NCI-H82 treated with DMSO at 0.1 percent for 48 hours (cell line): ENCODE results near the gene TAAR1.
A peak's percentile ranks its signal among the peaks of the same experiment; 100 is the strongest.
"Not testable (repeated sequence)": the region's sequence is repeated elsewhere in the genome, so short reads cannot be mapped to it uniquely, and the experiment has no call there.

ENCODE experiments used
- DNase-seq: peaks from one replicate; lab custom pipeline; 2025; ENCODE audit not compliant: unreplicated experiment; lab: John Stamatoyannopoulos, UW

Gene TAAR1, protein sequence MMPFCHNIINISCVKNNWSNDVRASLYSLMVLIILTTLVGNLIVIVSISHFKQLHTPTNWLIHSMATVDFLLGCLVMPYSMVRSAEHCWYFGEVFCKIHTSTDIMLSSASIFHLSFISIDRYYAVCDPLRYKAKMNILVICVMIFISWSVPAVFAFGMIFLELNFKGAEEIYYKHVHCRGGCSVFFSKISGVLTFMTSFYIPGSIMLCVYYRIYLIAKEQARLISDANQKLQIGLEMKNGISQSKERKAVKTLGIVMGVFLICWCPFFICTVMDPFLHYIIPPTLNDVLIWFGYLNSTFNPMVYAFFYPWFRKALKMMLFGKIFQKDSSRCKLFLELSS

DNA sequence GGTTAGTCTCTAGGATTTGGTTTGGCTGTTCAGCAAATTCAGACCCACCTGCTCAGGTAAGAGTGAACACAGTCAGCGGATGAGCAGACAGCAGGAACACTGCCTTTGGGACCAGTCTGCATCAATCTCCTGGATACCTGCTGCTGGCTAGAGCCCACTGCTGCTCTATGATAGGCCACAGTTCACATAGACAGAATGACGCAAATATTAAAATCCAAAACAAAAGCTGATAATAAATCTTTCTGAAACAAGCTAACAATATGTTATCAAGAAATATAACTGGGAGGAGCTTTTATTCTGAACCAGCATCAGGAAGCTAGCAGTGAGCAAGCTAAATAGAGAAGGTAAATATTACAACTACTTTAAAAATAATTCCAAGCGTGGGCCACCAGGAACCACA lies at the start of gene TAAR1:
TSS of gene TAAR1 (minus strand) at position 101 of the 400 bp plus-strand sequence. CDS start 13,179 bp downstream, outside the sequence.
- no peak for DNase-seq

DNA sequence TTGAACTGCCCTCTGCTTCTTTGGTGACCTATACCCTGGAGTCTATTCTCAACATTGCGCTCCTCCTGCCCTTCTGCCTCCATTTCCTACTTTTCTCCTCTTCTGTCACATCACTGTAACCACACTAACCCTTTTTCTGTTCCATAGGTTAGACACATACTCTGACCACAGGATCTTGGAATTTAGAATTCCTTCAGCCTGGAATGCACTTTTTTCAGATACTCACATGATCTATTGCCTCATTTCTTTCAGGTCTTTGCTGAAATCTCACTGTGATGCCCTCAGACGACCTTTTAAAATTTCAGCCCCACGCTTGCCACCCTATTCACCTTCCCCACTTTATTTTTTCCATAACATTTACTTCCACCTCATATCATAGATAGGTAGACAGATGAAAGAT lies 49.8 kb upstream of the TAAR1 start:
- no peak for DNase-seq

DNA sequence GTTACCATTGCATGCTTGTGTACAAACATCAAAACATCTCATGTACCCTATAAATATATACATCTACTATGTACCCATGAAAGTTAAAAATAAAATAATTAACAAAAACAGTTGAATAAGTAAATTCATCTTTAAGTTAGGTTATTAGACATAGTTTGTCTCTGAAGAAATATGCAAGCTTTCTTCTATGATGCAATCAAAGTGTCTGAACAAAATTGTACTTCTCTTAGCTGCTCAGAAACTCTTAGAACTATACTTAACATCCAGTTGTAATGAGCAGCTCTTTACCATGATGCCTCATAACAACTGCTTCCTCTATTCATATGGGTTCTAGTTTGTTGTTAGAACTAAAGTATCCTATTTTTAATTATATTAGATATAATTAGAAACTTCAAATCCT lies 49.0 kb upstream of the TAAR1 start:
- no peak for DNase-seq

DNA sequence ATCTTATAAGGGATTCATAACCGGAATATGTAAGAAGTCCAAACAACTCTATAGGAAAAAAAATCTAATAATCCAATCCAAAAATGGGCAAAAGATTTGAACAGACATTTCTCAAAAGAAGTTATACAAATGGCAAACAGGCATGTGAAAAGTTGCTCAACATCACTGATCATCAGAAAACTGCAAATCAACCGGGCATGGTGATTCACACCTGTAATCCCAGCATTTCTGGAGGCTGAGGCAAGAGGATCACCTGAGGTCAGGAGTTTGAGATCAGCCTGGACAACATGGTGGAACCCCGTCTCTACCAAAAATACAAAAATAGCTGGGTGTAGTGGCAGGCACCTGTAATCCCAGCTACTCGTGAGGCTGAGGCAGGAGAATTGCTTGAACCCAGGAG lies 47.8 kb upstream of the TAAR1 start:
- not testable (repeated sequence) for DNase-seq

DNA sequence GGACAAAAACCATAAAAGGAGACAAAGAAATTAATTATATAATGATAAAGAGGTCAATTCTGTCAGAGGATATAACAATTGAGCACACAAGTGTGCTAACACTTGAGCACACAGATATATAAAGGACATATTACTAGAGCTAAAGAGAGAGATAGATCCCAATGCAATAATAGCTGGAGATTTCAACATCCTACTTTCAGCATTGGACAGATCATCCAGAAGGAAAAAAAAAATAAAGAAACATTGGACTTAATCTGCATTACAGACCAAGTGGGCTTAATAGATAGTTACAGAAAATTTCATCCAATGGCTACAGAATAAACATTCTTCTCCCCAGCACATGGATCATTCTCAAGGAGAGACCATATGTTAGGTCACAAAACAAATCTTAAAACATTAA lies 45.0 kb upstream of the TAAR1 start:
- no peak for DNase-seq

DNA sequence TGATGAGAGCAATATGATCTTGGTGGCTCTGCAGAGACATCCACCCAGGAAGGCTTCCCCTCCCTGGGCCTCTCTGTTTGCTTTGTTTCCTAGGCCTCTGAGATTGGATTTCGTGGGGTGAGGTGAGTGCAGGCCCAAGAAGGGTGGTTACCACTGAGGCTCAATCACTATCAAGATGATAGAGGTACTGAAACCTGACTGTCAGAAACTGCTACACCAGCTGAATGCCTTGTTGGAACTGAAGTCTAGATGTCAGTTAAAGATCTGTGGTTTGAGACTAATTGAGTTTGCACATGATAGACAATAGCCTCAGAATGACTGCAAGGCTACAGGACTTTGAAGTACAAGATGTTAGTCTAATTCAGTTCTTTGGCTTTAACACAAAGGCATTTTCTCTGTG lies 39.6 kb upstream of the TAAR1 start:
- DNase-seq = no peak

DNA sequence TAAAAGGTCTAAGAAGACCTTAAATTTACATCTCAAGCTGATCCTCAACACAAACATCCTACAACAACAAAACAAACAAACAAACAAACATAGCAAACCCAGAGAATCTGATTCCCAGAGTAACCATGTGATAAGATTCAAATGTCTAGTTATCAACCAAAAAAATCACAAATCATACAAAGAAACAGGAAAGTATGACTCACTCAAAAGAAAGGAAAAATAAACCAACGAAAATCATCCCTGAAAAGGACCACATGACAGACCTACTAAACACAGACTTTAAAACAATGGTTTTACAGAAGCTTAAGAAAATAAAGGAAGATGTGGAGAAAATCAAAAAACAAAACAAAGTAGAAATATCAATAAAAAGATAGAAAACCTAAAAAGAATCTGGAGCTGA lies 36.8 kb upstream of the TAAR1 start:
- DNase-seq = no peak

DNA sequence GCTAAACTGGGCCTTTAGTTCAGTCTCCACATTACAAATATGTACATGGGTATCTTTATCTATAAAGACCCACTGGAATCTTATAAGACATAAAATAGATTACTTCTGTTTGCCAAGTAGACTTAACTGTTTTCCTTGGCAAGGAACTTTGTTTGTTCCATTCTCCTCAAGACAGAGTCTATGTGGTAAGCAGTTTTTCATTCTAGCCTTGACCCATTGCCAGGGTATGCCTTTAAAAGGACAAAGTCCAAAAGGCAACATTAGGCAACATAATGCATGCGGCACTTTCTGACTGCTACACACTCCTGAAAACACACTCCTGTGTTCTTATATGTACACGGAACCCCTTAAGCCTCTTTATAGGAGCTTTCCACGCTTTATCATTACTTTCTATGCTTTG lies 34.5 kb upstream of the TAAR1 start:
- DNase-seq = no peak

DNA sequence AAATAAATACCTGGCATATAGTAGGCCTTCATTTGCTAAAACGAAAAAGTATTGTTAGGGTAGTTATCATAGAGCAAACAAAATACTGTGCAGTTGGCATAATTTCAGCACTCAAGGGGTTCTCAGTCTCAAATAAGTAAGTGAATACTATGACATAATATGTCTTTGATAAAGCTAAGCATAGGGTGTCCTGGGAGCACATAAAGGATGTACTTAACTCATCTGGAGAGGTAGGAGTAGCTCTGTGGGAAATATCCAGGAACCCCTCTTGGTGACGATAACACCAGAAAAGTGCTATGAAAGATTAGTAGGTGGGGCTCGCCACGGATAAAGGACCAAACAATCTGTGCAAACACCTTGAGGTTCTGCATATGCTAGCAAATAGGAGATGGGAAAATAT lies 31.7 kb upstream of the TAAR1 start:
- DNase-seq = no peak

DNA sequence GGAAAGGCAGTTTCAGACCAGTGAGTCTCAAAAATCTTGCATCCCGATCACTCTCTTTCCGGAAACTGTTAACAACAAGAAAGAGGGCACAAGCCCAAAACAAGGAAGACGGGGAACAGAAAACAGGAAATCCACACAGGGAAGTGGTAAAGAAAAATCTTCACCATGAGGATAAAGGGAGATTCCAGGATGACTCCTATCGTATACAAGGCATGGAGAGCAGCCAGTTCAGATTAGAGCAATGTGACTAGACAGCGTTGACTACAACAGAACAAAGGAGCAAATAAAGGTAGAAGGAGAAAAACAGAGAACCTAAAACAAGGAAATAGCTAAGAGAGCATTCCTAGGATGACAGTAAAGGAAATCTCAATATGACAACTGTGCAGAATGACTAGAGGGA lies 28.3 kb upstream of the TAAR1 start:
- no peak for DNase-seq

DNA sequence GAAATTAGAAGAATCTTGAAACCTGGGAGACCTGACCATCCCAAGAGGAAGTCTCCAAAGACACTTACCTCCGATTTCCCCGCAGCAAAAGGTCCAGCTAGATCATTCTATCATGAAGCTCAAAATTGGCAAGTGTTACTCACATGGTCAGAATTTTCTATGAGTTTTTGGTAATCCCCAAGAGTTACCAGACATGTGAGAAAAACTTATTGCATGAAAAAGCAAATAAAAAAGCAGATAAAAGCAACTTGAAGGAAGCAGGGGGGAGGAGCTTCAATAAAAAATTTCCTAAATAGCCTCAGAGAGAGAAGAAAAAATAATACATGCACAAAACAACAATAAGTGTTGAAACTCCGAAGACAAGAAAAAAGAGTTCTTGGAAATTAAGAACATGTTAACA lies 27.5 kb upstream of the TAAR1 start:
- no peak for DNase-seq

DNA sequence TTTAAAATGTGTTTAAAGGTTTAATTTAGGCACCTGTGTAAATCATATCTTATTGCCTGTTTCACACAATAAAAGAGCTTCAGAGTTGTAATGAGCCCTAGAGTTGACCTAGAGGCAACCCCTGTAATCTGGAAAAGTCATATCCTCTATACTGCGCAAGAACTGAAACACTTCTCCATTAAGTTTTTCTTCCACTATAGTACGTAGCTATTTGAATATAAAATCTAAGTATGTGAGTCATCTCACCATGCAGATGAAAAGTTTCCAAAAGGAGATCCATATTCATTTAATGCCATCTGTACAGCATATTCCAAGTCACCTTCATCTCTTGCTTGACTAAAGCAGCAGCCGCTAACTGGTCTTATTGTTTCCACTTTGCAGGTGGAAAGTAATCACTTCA lies 26.0 kb upstream of the TAAR1 start:
- DNase-seq = no peak

DNA sequence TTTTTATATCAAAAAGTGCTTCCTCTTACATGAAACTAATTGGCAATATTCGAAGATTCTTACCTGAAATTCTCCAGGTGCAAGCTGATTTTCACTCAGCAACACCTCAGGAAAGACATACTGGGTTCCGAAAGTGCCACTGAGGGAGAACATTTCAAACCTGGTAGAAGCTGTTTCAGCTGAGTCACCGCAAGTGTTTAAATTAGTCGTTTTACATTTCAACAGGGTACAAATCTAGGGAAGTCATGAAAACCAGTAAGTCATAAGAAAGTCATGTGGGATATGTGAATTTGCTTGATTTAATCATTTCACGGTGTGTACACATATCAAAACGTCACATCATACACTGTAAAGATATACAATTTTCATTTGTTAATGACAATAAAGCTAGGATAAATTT lies 25.3 kb upstream of the TAAR1 start:
- DNase-seq = no peak

DNA sequence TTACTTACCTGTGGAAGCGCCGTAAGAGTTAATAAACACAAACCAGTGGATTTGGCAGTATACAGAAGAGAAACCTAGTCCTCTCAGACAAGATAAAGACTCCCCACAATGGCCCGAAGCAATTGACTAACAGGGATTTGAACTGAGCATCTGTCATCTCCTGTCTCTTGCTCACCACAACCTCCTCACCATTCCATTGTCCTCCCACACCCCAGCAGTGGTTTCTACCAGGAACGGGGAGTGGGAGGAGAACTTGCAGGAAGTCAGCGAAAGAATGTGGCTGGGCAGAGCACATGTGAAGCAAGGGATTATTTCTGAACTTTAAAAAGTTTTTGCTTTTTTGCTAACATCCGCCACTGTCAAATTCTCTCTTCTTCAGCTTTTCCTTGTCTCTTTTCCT lies 24.6 kb upstream of the TAAR1 start:
- no peak for DNase-seq

DNA sequence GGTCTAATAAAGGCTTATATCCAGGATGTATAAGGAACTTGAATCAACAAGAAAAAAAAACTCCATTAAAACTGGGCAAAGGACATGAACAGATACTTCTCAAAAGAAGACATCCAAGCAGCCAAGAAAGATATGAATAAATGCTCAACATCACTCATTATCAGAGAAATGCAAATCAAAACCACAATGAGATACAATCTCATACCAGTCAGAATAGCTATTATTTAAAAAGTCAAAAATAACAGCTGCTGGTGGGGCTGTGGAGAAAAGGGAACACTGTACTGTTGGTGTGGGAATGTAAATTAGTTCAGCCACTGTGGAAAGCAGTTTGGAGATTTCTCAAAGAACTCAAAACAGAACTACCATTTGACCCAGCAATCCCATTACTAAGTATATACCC lies 20.1 kb upstream of the TAAR1 start:
- DNase-seq = not testable (repeated sequence)

DNA sequence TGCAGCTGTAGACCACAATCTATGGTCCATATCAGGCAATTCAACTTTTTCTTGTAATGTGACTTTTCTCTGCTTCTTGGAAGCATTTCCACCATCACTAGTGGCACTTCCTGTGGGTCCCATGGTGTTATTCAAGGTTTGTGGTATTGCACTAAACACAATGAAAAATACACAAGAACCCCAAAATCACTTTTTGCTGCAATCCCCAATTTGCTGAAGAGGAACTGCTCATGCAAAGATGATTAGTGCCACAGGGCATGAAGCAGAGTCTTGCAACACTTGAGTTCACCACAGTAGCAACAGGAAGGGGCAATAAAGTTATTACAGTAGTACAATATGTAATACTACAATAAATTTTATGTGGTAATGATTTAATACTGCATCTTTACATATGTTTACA lies 16.8 kb upstream of the TAAR1 start:
- no peak for DNase-seq

DNA sequence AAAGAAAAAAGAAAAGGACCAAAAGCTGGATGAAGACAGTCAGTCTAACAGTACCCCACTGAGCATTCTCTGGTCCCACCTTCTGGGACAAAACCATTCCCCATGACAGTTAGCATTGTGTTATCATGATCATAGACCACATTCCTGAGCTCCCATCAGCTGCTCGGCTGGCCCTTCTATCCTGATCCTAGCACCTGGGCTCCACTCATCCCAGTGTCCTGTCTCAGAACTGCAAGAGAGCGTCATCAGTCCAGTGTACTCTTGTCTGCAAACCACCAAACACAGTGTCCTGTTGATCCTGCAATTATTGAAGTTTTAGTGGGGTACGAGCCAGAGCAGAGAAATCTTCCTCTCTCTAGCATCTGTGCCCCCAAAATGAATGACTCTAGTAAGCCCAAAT lies 16.0 kb upstream of the TAAR1 start:
- no peak for DNase-seq

DNA sequence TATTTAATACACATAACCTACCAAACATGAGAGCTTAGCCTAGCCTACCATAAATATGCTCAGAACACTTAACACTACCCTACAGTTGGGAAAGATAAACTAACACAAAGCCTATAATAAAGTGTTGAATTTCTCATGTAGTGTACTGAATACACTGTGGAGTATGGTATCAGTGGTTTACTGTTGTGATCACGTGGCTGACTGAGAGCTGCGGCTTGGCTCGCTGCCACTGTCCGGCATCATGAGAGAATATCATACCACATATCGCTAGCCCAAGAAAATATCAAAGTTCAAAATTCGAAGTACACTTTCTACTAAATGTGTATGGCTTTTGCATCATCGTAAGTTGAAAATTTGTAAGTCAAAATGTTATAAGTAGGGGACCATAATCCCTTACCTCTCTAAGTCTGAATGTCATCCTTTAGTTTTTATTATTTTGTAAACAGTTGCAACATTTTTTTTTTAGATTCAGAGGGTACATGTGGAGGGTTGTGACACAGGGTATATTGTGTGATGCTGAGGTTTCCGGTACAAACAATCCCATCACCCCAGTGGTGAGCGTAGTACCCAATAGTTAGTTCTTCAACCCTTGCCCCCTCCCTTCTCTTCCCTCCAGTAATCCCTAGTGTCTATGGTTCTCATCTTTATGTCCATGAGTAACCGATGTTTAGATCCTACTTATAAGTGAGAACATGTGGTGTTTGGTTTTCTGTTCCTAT lies 14.6 kb upstream of the TAAR1 start:
- DNase-seq = no peak

DNA sequence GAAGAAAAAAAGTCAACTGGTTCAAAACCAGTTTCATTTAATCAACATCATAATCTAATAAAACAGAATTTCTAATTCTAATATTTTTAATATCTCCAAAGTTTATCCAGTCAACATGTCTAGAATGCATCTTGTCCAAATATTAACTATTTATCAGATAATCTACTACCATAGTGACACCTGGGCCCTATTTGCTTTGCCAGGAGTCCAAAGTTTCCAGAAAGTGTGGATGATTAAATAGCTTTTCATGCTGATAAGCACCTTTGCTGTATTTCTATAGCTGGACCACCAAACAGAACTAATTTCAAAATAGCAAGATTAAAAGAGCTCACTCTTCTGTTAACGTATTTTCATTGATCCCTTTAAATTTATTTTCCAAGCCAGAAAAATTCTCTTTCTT lies 12.3 kb upstream of the TAAR1 start:
- no peak for DNase-seq

DNA sequence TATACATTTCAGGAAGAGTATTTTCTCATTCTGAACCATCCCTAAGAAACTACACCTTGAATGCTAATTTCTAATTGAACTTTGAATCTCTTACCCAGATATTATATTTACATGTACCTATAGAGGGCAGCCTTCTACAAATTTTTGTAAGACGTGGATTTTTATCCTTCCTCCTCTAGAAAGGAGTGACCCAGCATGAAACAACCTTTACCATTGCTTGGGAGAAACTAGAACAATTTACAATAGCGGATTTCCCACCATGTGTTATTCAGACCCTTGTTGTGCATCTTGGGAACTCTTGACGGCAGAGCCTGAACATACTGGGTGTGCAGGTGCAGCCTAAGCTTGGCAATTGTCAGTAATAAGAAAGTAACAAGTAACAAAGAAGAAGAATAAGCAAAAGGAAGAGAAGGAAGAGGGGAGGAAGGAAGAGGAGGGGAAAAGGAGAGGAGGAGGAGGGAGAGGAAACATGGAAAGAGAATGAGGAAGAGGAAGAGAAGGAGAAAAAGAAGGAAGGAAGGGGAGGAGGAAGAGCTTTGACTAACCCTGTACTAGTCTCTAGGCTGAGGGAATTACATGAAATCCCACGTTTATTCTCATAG lies 10.8 kb upstream of the TAAR1 start:
- peak; percentile 3 for DNase-seq

DNA sequence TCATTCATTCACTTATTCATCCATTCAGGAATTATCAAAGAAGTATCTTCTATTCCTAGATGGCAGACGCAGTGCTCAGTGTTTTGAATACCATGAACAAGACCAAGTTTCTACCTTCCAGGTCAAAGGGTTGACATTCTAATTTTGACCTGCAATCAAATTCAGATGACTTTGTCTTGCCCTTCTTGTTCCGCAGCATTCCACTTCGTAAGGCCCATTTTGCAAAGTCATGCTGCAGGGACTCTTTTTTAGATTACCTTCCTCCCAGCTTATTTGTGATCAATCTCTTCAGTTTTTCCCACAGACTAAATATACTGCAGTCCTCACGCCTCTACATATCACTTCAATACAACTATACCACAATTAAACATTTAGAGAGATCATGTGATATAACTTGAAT lies 7.1 kb upstream of the TAAR1 start:
- no peak for DNase-seq

DNA sequence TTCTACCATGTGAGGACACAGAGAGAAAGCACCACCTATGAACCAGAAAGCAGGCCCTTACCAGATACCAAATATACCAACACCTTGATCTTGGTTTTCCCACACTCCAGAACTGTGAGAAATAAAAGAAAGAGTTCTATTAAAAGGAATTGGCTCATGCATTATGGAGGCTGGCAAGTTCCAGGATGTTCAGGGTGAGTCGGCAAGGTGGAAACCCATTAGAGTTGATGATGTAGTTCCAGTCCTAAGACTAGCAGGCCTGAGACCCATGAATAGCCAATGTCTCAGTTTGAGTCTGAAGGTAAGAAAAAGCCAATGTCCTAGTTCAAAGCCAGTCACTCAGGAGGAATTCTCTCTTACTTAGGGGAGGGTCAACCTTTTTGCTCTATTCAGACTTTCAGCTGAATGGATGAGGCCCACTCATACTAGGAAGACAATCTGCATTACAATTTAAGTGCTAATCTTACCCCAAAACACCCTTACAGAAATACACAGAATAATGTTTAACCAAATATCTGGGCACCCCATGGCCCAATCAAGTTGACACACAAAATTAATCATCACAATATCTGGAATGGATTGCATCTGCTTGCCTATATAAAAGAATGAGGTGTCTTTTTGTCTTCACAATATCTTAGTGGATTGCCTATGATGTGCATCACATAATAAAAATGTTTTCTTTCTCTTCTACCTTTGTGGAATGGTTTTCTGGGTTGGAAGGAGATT lies 5.5 kb upstream of the TAAR1 start:
- no peak for DNase-seq
